Measurements from ENCODE around the gene FOXN3. TPM values are rescaled to one million over a fixed set of nuclear protein-coding genes. Genes with fewer than 3 reads are reported as not detected.

Gene FOXN3
- polyA plus RNA-seq, 1 of the 3 experiments (the other 2 are of a cell fraction) = 9.8 TPM

DNA sequence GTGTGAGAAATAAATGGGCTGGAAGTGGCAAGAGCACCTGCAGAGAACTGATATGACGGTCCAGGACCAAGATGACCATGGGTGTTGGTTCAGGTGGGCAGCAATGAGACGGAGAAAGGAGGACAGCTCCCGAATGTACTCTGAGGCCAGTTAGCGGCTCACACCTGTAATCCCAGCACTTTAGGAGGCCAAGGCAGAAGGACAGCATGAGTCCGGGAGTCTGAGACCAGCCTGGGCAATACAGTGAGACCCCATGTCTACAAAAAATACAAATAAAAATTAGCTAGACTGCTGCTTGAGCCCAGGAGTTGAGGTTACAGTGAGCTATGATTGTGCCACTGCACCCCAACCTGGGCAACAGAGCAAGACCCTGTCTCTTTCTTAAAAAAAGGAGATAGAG, 60.1 kb downstream of the FOXN3 start:
- CTCF ChIA-PET = no interaction called here
- POLR2A ChIA-PET = no interaction called here

More for the DNA sequence above, 60.1 kb downstream of the FOXN3 start:
- Histone ChIP-seq H3K9ac (no peak overlapping the region), H3K27me3 (ENCODE audit: insufficient read depth) (no peaks in the 10 kb centered on the region), H4K20me1 (ENCODE audit: insufficient read depth) (no peaks in the 10 kb centered on the region), H3K79me2 (ENCODE audit: insufficient read depth) (peaks cover 4% of the 10 kb centered on the region), H2AFZ (ENCODE audit: low read depth) (no peak overlapping the region), H3K4me2 (no peak overlapping the region), H3K4me1 (ENCODE audit: control insufficient read depth in 1 of 2, insufficient read depth in 2 of 2, low read depth in 1 of 2, low read length in 1 of 2) (peaks cover 3 to 14% of the 10 kb centered on the region in 2 experiments; a peak in 3 of 4 replicates), H3K9me2 (no peaks in the 10 kb centered on the region), H3K27ac (ENCODE audit: low read depth in 2 of 2, low read length in 1 of 2) (no peak overlapping the region), H3K9me3 (no peaks in the 10 kb centered on the region), H3K4me3 (ENCODE audit: low read depth in 2 of 2, low read length in 1 of 2) (no peak overlapping the region), H3K36me3 (replicated peaks in 1 of 2; ENCODE audit: control insufficient read depth in 1 of 2, insufficient read depth in 2 of 2, low read length in 1 of 2) (no peaks in the 10 kb centered on the region), H3F3A (replicated peaks; ENCODE audit: insufficient read depth) (no peaks in the 10 kb centered on the region)
- no peak for DNase-seq
- WGBS (ENCODE audit: low lambda C conversion rate) = 97% methylated on average over 5 of the region's 5 CpGs
- TF ChIP-seq FOXM1 (IDR thresholded peaks at IDR 0.05; ENCODE audit: low read depth) (no peak), RXRA (IDR thresholded peaks at IDR 0.05; ENCODE audit: borderline replicate concordance, low read depth) (no peak), ELF1 (IDR thresholded peaks at IDR 0.05) (no peak), MXI1 (IDR thresholded peaks at IDR 0.05; ENCODE audit: low read depth, low read length) (no peak), MEF2A (IDR thresholded peaks at IDR 0.05; ENCODE audit: borderline replicate concordance, low read depth) (no peak), JUND (IDR thresholded peaks at IDR 0.05) (no peak), RAD21 (IDR thresholded peaks at IDR 0.05; ENCODE audit: low read length) (no peak), CHD2 (IDR thresholded peaks at IDR 0.05; ENCODE audit: low read length, partially characterized antibody) (no peak), POLR2AphosphoS5 (IDR thresholded peaks at IDR 0.05; ENCODE audit: low read depth, low read length) (no peak), YY1 (IDR thresholded peaks at IDR 0.05; ENCODE audit: low read depth) (no peak), GATA2 (CRISPR knock-in tag; IDR thresholded peaks at IDR 0.05) (no peak), NFIC (IDR thresholded peaks at IDR 0.05; ENCODE audit: borderline replicate concordance) (no peak), EP300 (IDR thresholded peaks at IDR 0.05; ENCODE audit: borderline replicate concordance in 1 of 2, low read depth in 1 of 2, low read length in 1 of 2) (no peak), TAF1 (IDR thresholded peaks at IDR 0.05; ENCODE audit: borderline replicate concordance, low read depth, low read length) (no peak), FOSL2 (IDR thresholded peaks at IDR 0.05; ENCODE audit: borderline replicate concordance, low read depth) (no peak)
- TF ChIP-seq, protein P1, sequence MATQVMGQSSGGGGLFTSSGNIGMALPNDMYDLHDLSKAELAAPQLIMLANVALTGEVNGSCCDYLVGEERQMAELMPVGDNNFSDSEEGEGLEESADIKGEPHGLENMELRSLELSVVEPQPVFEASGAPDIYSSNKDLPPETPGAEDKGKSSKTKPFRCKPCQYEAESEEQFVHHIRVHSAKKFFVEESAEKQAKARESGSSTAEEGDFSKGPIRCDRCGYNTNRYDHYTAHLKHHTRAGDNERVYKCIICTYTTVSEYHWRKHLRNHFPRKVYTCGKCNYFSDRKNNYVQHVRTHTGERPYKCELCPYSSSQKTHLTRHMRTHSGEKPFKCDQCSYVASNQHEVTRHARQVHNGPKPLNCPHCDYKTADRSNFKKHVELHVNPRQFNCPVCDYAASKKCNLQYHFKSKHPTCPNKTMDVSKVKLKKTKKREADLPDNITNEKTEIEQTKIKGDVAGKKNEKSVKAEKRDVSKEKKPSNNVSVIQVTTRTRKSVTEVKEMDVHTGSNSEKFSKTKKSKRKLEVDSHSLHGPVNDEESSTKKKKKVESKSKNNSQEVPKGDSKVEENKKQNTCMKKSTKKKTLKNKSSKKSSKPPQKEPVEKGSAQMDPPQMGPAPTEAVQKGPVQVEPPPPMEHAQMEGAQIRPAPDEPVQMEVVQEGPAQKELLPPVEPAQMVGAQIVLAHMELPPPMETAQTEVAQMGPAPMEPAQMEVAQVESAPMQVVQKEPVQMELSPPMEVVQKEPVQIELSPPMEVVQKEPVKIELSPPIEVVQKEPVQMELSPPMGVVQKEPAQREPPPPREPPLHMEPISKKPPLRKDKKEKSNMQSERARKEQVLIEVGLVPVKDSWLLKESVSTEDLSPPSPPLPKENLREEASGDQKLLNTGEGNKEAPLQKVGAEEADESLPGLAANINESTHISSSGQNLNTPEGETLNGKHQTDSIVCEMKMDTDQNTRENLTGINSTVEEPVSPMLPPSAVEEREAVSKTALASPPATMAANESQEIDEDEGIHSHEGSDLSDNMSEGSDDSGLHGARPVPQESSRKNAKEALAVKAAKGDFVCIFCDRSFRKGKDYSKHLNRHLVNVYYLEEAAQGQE (IDR thresholded peaks at IDR 0.05; ENCODE audit: low read depth, low read length) = no peak
- TF ChIP-seq, protein P2, sequence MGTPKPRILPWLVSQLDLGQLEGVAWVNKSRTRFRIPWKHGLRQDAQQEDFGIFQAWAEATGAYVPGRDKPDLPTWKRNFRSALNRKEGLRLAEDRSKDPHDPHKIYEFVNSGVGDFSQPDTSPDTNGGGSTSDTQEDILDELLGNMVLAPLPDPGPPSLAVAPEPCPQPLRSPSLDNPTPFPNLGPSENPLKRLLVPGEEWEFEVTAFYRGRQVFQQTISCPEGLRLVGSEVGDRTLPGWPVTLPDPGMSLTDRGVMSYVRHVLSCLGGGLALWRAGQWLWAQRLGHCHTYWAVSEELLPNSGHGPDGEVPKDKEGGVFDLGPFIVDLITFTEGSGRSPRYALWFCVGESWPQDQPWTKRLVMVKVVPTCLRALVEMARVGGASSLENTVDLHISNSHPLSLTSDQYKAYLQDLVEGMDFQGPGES (IDR thresholded peaks at IDR 0.05; ENCODE audit: low read depth, low read length) = no peak
- TF ChIP-seq, protein P3, sequence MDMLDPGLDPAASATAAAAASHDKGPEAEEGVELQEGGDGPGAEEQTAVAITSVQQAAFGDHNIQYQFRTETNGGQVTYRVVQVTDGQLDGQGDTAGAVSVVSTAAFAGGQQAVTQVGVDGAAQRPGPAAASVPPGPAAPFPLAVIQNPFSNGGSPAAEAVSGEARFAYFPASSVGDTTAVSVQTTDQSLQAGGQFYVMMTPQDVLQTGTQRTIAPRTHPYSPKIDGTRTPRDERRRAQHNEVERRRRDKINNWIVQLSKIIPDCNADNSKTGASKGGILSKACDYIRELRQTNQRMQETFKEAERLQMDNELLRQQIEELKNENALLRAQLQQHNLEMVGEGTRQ (IDR thresholded peaks at IDR 0.05; ENCODE audit: borderline replicate concordance, low read depth, low read length) = no peak
- TF ChIP-seq, protein P4, sequence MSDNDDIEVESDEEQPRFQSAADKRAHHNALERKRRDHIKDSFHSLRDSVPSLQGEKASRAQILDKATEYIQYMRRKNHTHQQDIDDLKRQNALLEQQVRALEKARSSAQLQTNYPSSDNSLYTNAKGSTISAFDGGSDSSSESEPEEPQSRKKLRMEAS (IDR thresholded peaks at IDR 0.05; ENCODE audit: low read depth) = no peak
- TF ChIP-seq, protein P5, sequence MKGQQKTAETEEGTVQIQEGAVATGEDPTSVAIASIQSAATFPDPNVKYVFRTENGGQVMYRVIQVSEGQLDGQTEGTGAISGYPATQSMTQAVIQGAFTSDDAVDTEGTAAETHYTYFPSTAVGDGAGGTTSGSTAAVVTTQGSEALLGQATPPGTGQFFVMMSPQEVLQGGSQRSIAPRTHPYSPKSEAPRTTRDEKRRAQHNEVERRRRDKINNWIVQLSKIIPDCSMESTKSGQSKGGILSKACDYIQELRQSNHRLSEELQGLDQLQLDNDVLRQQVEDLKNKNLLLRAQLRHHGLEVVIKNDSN (IDR thresholded peaks at IDR 0.05; ENCODE audit: borderline replicate concordance, low read depth) = no peak

All from SK-N-SH (cell line).